Measurements from ENCODE around the gene OR2M7. TPM values are rescaled to one million over a fixed set of nuclear protein-coding genes. Genes with fewer than 3 reads are reported as not detected.

Gene OR2M7
- total RNA-seq, 4 donors from 2014 or later = not detected

DNA sequence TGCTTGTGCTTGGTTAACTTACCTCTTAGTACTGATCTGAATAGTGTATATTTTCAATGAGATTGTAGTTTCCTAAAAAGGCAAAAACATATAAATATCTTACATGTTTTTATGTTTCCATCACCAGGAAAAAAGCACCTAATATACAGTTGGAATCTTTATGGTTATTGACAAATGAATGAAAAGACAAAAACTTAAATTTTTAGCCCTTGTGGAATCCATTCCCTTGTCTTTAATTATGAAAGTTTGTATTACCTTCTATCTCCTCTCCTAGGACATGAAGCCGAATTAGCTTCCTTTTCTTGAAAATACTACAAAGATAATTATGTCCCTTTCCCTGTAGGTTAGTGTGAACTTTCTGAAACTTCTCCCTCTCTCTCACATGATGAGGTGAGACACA is 21.0 kb downstream of the OR2M7 start, which contains the start of gene OR2T12:
Gene OR2T12 (minus strand): TSS at position 101 of the 400 bp plus-strand sequence. CDS start 7,846 bp downstream, outside the sequence.
- TF ChIP-seq, protein P1, sequence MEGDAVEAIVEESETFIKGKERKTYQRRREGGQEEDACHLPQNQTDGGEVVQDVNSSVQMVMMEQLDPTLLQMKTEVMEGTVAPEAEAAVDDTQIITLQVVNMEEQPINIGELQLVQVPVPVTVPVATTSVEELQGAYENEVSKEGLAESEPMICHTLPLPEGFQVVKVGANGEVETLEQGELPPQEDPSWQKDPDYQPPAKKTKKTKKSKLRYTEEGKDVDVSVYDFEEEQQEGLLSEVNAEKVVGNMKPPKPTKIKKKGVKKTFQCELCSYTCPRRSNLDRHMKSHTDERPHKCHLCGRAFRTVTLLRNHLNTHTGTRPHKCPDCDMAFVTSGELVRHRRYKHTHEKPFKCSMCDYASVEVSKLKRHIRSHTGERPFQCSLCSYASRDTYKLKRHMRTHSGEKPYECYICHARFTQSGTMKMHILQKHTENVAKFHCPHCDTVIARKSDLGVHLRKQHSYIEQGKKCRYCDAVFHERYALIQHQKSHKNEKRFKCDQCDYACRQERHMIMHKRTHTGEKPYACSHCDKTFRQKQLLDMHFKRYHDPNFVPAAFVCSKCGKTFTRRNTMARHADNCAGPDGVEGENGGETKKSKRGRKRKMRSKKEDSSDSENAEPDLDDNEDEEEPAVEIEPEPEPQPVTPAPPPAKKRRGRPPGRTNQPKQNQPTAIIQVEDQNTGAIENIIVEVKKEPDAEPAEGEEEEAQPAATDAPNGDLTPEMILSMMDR (IDR thresholded peaks at IDR 0.05) = no peak
- no peak for TF ChIP-seq POLR2A (IDR thresholded peaks at IDR 0.05; ENCODE audit: low read depth)
- H3K27me3 ChIP-seq = no peaks in the 10 kb centered on the region
- no peak within 1 kb of the TSS for H3K4me3 ChIP-seq
- H3K4me1 ChIP-seq = no peaks in the 10 kb centered on the region
- intact Hi-C loops (cut with DNase I) = no loop called here
- no peak within 1 kb of the TSS for H3K27ac ChIP-seq (replicated peaks in 1 of 4)
- 94% methylated on average over 1 of the region's 1 CpG for WGBS
- H3K36me3 ChIP-seq = no peaks in the 10 kb centered on the region
- no peaks in the 10 kb centered on the region for H3K9me3 ChIP-seq
- DNase-seq (ENCODE audit: extremely low spot score) = no peak

DNA sequence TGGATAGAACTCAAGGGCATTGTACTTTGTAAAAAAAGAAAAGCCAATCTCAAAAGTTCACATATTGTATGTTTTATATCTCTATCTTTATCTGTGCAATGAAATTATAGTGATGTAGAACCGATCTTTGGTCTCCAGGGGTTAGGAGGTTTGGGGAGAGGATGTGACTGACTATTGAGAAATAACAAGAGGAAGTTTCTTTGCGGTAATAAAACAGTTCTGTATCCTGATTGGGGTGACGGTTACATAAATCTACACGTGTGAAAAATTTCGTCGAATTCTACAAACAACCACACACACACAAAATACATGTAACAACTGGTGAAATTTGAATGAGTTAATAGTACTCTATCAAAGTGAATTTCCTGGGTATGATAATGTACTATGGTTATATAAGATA is 36.0 kb downstream of the OR2M7 start:
- DNase-seq (ENCODE audit: extremely low spot score) = no peak
- Histone ChIP-seq H3K9me3 (no peaks in the 10 kb centered on the region), H3K36me3 (no peaks in the 10 kb centered on the region), H3K27ac (replicated peaks in 1 of 4) (no peak overlapping the region), H3K4me1 (no peaks in the 10 kb centered on the region), H3K4me3 (no peak overlapping the region), H3K27me3 (no peaks in the 10 kb centered on the region)
- 47% methylated on average over 6 of the region's 6 CpGs for WGBS
- intact Hi-C loops (cut with DNase I) = no loop called here
- no peak for TF ChIP-seq POLR2A (IDR thresholded peaks at IDR 0.05; ENCODE audit: low read depth)
- TF ChIP-seq, protein P1 (IDR thresholded peaks at IDR 0.05) = no peak
- TF ChIP-seq POLR2AphosphoS5 (IDR thresholded peaks at IDR 0.05) = no peak
- TF ChIP-seq EP300 (IDR thresholded peaks at IDR 0.05) = no peak

DNA sequence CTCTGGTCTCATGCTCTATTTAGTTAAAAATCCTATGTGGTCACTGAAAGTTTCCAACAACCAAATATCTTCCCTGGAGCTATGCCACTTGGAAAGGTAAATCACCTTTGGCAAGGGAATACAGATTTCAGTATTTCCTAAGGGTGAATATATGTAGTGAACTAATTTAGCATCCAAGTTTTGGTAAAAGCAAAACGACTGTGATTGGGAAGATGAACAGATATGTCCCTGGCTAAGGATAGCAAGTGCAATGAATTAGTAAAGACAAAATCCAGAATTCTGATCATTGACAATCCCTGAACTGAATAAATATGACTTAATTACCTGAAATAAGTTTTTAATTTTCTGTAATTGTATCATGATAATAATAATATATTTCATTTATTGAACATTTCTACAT is 46.5 kb downstream of the OR2M7 start, which contains the start of gene OR2T33:
Gene OR2T33 (minus strand): TSS at position 101 of the 400 bp plus-strand sequence. CDS start 4,162 bp downstream, outside the sequence.
- WGBS = 30% methylated on average over 1 of the region's 1 CpG
- H3K27me3 ChIP-seq = no peaks in the 10 kb centered on the region
- TF ChIP-seq POLR2AphosphoS5 (IDR thresholded peaks at IDR 0.05) = no peak
- TF ChIP-seq POLR2A (IDR thresholded peaks at IDR 0.05; ENCODE audit: low read depth) = no peak
- TF ChIP-seq, protein P1 (IDR thresholded peaks at IDR 0.05) = no peak
- no peak for TF ChIP-seq EP300 (IDR thresholded peaks at IDR 0.05)
- no peaks in the 10 kb centered on the region for H3K4me1 ChIP-seq
- no peaks in the 10 kb centered on the region for H3K9me3 ChIP-seq
- H3K4me3 ChIP-seq = no peak within 1 kb of the TSS
- H3K27ac ChIP-seq (replicated peaks in 1 of 4) = no peak within 1 kb of the TSS
- no peaks in the 10 kb centered on the region for H3K36me3 ChIP-seq
- no peak for DNase-seq (ENCODE audit: extremely low spot score)
- intact Hi-C loops (cut with DNase I) = no loop called here

Other genes starting within 250 kb of the OR2M7 start
- not detected for gene OR2L13, start 229.4 kb downstream of the OR2M7 start, total RNA-seq
- not detected for gene OR2M5, start 179.4 kb downstream of the OR2M7 start, total RNA-seq
- not detected for gene OR2M2, start 149.7 kb downstream of the OR2M7 start, total RNA-seq
- not detected for gene OR2M3, start 127.3 kb downstream of the OR2M7 start, total RNA-seq
- gene OR2M4, start 93.2 kb downstream of the OR2M7 start, total RNA-seq = not detected
- gene OR2T33, start 46.6 kb downstream of the OR2M7 start, total RNA-seq = not detected
- gene OR2T12, start 21.1 kb downstream of the OR2M7 start, total RNA-seq = not detected
- not detected for gene OR14C36, start 24.2 kb upstream of the OR2M7 start, total RNA-seq
- gene OR2T4, start 37.1 kb upstream of the OR2M7 start, total RNA-seq = not detected
- not detected for gene OR2T6, start 51.2 kb upstream of the OR2M7 start, total RNA-seq
- not detected for gene OR2T1, start 78.5 kb upstream of the OR2M7 start, total RNA-seq
- not detected for gene OR2T2, start 121.1 kb upstream of the OR2M7 start, total RNA-seq
- gene OR2T3, start 148.8 kb upstream of the OR2M7 start, total RNA-seq = not detected
- gene OR2T5, start 164.0 kb upstream of the OR2M7 start, total RNA-seq = not detected
- not detected for gene OR2G6, start 183.5 kb upstream of the OR2M7 start, total RNA-seq
- gene OR2T29, start 238.2 kb upstream of the OR2M7 start, total RNA-seq = not detected

Measured in esophagus muscularis mucosa (tissue), 4 donors.